ENCODE measurements around the gene MED13L.

DNA sequence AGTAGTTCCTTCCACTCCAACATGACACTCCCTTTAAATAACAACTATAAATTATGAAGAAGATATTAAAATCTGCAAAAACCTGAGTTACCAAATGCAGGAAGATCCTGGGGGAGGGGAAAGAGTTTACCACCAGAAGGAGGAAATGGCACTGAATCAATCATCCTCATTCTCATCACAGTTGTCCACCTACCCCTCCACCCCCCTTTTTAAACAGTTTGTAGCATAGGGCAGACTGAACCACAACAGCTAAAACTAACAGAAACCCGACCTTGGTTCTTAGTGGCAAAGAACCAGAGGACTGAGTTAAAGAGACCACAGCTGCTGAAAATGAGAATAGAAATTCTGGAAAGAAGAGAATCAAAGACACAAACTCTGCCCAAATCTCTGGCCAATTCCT, 189.5 kb downstream of the MED13L start:
- TF ChIP-seq, protein P1, sequence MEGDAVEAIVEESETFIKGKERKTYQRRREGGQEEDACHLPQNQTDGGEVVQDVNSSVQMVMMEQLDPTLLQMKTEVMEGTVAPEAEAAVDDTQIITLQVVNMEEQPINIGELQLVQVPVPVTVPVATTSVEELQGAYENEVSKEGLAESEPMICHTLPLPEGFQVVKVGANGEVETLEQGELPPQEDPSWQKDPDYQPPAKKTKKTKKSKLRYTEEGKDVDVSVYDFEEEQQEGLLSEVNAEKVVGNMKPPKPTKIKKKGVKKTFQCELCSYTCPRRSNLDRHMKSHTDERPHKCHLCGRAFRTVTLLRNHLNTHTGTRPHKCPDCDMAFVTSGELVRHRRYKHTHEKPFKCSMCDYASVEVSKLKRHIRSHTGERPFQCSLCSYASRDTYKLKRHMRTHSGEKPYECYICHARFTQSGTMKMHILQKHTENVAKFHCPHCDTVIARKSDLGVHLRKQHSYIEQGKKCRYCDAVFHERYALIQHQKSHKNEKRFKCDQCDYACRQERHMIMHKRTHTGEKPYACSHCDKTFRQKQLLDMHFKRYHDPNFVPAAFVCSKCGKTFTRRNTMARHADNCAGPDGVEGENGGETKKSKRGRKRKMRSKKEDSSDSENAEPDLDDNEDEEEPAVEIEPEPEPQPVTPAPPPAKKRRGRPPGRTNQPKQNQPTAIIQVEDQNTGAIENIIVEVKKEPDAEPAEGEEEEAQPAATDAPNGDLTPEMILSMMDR (IDR thresholded peaks at IDR 0.05; ENCODE audit: insufficient read depth, low read length, poor library complexity, severe bottlenecking): no peak
- TF ChIP-seq EZH2phosphoT487 (conservative IDR thresholded peaks at IDR 0.05; ENCODE audit: low read length): no peak

Data from SU-DHL-6 (cell line).